ENCODE measurements around the gene E2F8.

The E2F8 gene

DNA sequence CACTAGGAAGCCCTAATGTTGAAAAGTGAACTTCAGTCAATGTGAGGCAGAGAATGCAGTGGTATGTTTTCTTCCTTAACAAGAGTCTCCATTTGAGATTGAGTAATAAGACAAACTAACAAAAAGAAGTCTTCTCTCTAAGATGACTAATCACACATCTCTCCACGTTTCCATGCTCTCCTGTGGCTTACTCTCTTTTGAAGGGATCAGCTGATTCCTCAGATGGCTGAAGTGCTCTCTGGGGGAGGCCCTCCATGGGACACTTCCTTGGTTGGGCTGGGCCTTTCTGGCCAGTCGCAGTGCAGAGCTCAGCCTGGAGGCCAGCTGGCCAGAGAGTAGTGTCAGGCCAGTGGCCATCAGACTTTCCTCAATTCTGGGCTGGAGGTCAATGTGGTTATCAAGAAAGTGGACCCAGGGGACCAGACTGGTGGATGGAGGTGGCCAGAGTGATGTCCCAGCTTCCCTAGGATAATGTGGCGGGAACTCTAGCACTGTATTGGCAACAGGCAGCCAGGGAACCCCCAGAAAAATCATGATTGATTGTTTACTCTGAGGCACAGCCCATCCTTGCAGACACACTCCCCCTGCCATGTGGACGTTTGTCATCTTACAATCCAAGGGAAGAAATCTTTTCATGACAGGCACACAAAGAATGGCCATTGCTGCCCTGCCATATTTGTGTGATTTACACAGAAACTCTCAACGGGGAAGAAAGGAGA, 53.5 kb downstream of the E2F8 start:
- no peak for DNase-seq (ENCODE audit: low read depth)

DNA sequence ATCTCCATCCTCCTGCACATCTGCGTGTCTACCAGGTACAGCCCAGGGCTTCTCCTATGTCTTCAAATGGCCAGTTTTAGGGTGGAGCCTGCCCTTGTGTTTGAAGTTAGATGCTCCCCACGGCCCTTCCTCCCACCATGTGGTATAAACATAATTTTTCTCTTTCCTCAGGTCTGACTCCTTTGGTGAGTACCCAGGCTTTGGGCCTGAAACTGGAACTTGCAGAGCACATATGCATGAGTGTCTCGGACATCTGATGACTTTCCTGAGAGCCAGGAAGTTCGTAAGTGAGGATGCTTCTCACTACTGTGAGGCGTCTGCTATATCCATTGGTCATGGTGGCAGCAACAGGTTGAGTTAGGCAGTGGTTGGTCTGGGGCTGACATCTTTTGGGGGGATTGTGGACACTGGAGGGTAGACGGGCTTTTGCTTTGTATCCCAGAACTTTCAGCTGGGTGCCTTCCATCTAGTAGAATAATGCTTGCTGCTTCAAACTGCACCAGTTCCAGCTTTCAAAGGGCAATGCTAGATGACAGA, 55.2 kb downstream of the E2F8 start:
- DNase-seq (ENCODE audit: low read depth) = no peak

DNA sequence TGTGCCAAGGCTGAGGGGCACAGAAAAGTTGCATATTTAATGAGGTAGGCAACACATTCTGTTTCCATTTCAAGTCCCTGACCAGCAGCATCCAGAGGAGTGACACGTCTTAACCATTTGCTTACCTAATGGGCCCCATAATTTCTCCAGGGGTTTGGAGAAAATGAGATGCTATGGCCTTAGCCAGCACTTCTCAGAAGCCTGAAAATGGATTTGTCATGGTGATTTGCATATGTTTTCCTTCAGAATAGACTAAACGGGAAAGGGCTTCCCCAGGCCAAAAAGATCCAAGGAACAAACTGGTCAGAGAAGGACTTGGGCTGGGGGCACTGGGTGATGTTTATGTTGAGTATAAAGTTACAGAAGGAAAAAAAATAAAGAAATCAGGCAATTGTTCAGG, 55.7 kb downstream of the E2F8 start:
- DNase-seq (ENCODE audit: low read depth) = no peak

DNA sequence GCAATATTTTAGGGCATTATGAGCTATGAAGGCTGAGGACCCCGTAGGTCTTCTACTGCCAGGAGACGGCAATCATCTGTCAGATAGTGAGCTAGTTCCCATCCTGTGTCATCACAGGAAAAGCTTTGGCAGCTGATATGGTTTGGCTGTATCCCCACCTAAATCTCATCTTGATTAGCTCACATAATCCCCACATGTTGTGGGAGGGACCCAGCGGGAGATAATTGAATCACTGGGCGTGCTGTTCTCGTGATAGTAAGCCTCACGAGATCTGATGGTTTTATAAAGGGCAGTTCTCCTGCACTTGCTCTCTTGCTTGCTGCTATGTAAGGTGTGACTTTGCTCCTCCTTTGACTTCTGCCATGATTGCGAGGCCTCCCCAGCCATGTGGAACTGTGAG, 57.1 kb downstream of the E2F8 start:
- DNase-seq (ENCODE audit: low read depth) = no peak

DNA sequence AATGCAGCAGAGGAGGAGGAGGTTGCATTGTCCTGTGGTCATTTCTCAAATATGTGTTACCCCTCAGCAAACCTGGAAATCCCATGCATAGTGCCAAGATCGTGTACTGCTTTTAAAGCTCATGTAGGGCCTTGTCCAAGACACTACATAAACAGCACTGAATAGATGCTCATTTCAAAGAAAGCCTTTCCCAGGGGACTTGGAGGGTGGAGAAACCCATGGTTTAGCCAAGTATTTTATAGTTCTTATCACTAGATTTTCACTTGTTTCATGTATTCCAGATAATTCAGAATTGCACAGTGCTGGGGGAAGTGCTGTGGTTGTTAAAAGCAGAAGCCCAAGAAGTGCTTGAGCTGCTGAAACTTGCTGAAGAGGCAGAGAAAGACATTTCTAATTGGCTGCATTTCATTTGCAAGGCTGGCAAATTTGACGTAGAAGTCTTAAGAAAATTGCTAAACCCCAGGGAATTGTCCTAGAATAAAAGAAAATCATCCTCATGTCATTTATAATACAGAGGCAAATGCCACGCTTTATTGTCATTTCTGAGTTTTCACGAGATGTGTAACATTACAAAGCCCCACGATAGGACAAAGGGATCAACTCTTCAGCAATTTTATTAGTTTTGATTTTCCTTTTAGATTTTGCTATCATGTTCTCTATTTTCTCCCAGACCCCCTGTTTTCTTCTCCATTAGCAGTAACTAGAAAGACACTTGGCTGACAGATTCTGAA, 59.0 kb downstream of the E2F8 start:
- no peak for DNase-seq (ENCODE audit: low read depth)

DNA sequence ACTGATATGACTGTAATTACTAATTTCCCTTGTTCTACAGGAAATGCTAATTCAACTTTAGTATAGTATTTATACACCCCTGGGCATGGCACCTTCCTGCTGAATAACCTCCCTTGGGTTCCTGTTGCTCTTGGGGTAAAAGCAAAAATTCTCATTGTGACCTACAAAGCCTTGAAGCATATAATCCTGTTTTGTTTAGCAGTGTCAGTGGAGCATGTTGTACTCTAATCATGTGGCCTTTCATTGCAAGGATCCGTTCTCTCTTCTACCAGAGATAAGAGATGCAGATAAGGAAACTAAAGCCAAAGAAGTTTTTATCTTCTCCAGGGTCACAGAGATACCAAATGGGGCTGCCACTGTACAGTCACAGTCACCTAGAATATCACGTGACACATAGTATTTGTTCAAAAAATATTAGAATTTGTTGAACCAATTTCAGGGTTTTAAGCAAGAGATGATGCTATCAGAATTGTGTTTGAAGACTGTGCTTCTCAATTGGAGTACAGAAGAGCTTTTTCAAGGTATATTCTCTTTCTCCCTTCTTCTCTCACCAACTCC, 64.0 kb downstream of the E2F8 start:
- DNase-seq (ENCODE audit: low read depth) = no peak
